ENCODE measurements around the gene PSMD13. TPM values are rescaled to one million over a fixed set of nuclear protein-coding genes. Genes with fewer than 3 reads are reported as not detected.

Gene PSMD13
- total and polyA plus RNA-seq, 2 of the 4 experiments (the other 2 are of a cell fraction): 177 to 217 TPM

GRCh38 chr11:196786-197731 lies 39.7 kb upstream of the PSMD13 start:
- no TSS peak for BruUV-seq (replicated peaks)
- POLR2A ChIA-PET (ENCODE audit: unreplicated experiment): no interaction called here
- intact Hi-C loops (cut with micrococcal nuclease): no loop called here

More at GRCh38 chr11:196786-197731, 39.7 kb upstream of the PSMD13 start:
- in situ Hi-C loops (cut with MboI; ENCODE audit: low sequenced_read_pairs): no loop called here
- H3K4me2 ChIP-seq (ENCODE audit: low read depth, low read length): no peak overlapping the region
- H4K20me1 ChIP-seq (ENCODE audit: insufficient read depth, low read length): peaks cover 12% of the 10 kb centered on the region
- no peak overlapping the region for H4K91ac ChIP-seq (ENCODE audit: insufficient read depth, low read depth, low read length)
- H3K9ac ChIP-seq (ENCODE audit: low read depth, low read length): no peak overlapping the region
- no peak overlapping the region for H3K27ac ChIP-seq (ENCODE audit: insufficient read depth, low read length)
- DNase-seq (no peak), ATAC-seq (ENCODE audit: low read depth) (no peak; the same call in 1 of the 2 replicates)
- H4K5ac ChIP-seq (ENCODE audit: low read depth, low read length): no peak overlapping the region
- H2BK15ac ChIP-seq (ENCODE audit: low read depth, low read length): no peak overlapping the region
- no peak overlapping the region for H2BK5ac ChIP-seq (ENCODE audit: low read depth, low read length, poor library complexity, severe bottlenecking)
- dilution Hi-C loops (cut with HindIII; ENCODE audit: low sequenced_read_pairs, unreplicated experiment): no loop called here
- H3K27me3 ChIP-seq (ENCODE audit: control insufficient read depth, insufficient read depth, low read length): no peaks in the 10 kb centered on the region
- no peak overlapping the region for H4K8ac ChIP-seq (ENCODE audit: low read depth in 2 of 2, low read length in 2 of 2)
- no peak overlapping the region for H3K4me3 ChIP-seq (ENCODE audit: insufficient read depth, low read depth, low read length)
- 85% methylated on average over 4 of the region's 23 CpGs; no CpG with 5 or more reads in 1 of the 2 experiments for WGBS, 2 experiments (ENCODE audit: extremely low coverage in 2 of 2, insufficient read length in 1 of 2)
- no peak overlapping the region for H3K56ac ChIP-seq (ENCODE audit: extremely low read depth, insufficient read depth, low read length)
- H3K4me1 ChIP-seq (ENCODE audit: control insufficient read depth, insufficient read depth, low read length): no peaks in the 10 kb centered on the region
- no peak overlapping the region for H2AK5ac ChIP-seq (ENCODE audit: low read depth, low read length)
- H3K4ac ChIP-seq (ENCODE audit: low read depth, low read length): no peak overlapping the region
- no peak overlapping the region for H3K14ac ChIP-seq (replicated peaks; ENCODE audit: low read depth, low read length)
- no peak overlapping the region for H3K18ac ChIP-seq (ENCODE audit: low read depth, low read length)
- no peak overlapping the region for H2BK20ac ChIP-seq (ENCODE audit: low read depth, low read length)
- CTCF ChIA-PET: no interaction called here
- H2AK9ac ChIP-seq (replicated peaks; ENCODE audit: low read depth, low read length, poor library complexity): peak overlapping the region; percentile 28
- no peak overlapping the region for H3K23ac ChIP-seq (ENCODE audit: low read depth, low read length)
- no peak overlapping the region for H2AFZ ChIP-seq (replicated peaks; ENCODE audit: low read length, poor library complexity)
- H3K79me1 ChIP-seq (ENCODE audit: low read depth in 1 of 2, low read length in 2 of 2): peaks cover 0 to 18% of the 10 kb centered on the region in 2 experiments; a peak in 2 of 4 replicates
- H2BK120ac ChIP-seq (ENCODE audit: low read depth, low read length): no peak overlapping the region
- H3K9me3 ChIP-seq (ENCODE audit: control insufficient read depth, insufficient read depth, low read length): no peaks in the 10 kb centered on the region
- peaks cover 7% of the 10 kb centered on the region; the same call in 1 of the 2 replicates for H3K9me1 ChIP-seq (ENCODE audit: insufficient read depth, low read length)
- TF ChIP-seq FOS (IDR thresholded peaks at IDR 0.05; ENCODE audit: low read depth, low read length): no peak
- TF ChIP-seq NFE2L2 (IDR thresholded peaks at IDR 0.05; ENCODE audit: low read depth, low read length): no peak
- TF ChIP-seq USF2 (IDR thresholded peaks at IDR 0.05; ENCODE audit: low read depth, low read length): no peak
- TF ChIP-seq MAZ (IDR thresholded peaks at IDR 0.05; ENCODE audit: borderline replicate concordance, low read depth, low read length): no peak
- TF ChIP-seq MXI1 (IDR thresholded peaks at IDR 0.05; ENCODE audit: borderline replicate concordance, low read depth, low read length): no peak
- TF ChIP-seq SMC3 (IDR thresholded peaks at IDR 0.05; ENCODE audit: low read depth, low read length): no peak
- no peak for TF ChIP-seq CHD1 (IDR thresholded peaks at IDR 0.05; ENCODE audit: low read depth, low read length)
- no peak for TF ChIP-seq CEBPB (IDR thresholded peaks at IDR 0.05; ENCODE audit: low read depth, low read length)
- no peak for TF ChIP-seq POLR2A (IDR thresholded peaks at IDR 0.05; ENCODE audit: low read depth, low read length)
- TF ChIP-seq RFX5 (IDR thresholded peaks at IDR 0.05; ENCODE audit: low read depth, low read length): no peak
- TF ChIP-seq, protein P1, sequence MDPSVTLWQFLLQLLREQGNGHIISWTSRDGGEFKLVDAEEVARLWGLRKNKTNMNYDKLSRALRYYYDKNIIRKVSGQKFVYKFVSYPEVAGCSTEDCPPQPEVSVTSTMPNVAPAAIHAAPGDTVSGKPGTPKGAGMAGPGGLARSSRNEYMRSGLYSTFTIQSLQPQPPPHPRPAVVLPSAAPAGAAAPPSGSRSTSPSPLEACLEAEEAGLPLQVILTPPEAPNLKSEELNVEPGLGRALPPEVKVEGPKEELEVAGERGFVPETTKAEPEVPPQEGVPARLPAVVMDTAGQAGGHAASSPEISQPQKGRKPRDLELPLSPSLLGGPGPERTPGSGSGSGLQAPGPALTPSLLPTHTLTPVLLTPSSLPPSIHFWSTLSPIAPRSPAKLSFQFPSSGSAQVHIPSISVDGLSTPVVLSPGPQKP (IDR thresholded peaks at IDR 0.05; ENCODE audit: borderline replicate concordance, low read depth, low read length): no peak
- no peak for TF ChIP-seq MAFK (IDR thresholded peaks at IDR 0.05; ENCODE audit: low read depth, low read length)
- TF ChIP-seq RCOR1 (IDR thresholded peaks at IDR 0.05; ENCODE audit: insufficient replicate concordance, low read length): no peak
- no peak for TF ChIP-seq RAD21 (IDR thresholded peaks at IDR 0.05; ENCODE audit: low read length)
- TF ChIP-seq BHLHE40 (IDR thresholded peaks at IDR 0.05; ENCODE audit: low read depth, low read length): no peak
- peaks cover 14% of the 10 kb centered on the region; the same call in 1 of the 2 replicates for H3K36me3 ChIP-seq (ENCODE audit: control insufficient read depth, insufficient read depth, low read length)
